Measurements from ENCODE around the gene TTPAL. TPM values are rescaled to one million over a fixed set of nuclear protein-coding genes. Genes with fewer than 3 reads are reported as not detected.

Gene TTPAL
- total RNA-seq, 1 donor: 2.4 TPM

DNA sequence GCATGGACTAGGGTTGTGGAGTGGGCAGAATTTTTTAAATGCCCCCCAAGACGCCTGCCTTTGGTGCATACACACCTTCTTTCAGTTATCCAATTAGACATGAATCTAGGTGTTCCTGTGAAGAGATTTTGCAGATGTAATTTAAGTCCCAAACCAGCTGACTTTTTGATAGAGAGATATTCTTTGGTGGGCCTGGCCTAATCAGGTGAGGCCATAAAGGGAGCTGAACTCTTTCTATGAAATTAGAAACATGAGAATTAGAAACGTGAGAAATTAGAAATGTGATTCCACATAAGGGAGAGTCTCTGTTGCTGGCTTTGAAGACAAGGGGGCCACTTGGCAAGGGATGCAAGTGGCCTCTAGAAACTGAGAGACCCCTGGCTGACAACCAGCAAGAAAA lies 36.4 kb upstream of the TTPAL start:
- DNase-seq (ENCODE audit: low read depth in 2 of 3, low spot score in 2 of 3): no peak

DNA sequence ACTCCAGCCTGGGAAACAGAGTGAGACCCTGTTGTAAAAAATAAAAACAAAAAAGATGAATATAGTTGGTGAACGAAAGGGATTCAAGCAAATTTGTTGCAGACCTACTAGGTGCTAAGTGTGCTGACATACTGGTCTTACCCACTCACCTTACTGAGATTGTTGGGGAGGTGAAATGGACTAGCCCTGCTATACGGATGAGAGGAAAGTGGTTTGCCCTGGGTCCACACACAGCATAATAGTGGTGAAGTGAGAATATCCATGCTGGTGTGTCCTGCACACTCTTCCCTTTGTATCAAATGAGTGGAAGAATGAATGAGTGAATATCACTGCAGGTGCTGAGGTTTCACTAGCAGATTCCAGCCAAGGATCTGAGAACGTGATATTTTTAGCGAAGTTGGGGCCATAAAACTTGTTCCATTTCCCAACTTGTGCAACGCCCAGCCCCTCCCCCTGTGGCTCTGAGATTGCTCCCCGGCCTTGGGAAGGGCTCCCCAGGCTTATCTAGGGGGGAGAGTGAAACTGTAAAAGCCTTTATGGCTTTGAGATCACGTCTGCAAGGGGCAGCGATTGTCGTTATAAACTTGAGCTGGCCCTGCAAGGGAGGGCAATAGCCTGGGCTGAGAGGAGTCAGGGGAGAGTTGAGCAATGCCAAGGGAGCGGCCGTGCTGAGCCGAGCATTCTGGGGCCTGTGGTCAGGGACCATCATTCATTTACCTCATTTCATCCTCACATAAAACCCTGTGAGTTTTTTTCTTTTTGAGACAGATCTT lies 33.2 kb upstream of the TTPAL start:
- DNase-seq (ENCODE audit: low read depth in 2 of 3, low spot score in 2 of 3): no peak

DNA sequence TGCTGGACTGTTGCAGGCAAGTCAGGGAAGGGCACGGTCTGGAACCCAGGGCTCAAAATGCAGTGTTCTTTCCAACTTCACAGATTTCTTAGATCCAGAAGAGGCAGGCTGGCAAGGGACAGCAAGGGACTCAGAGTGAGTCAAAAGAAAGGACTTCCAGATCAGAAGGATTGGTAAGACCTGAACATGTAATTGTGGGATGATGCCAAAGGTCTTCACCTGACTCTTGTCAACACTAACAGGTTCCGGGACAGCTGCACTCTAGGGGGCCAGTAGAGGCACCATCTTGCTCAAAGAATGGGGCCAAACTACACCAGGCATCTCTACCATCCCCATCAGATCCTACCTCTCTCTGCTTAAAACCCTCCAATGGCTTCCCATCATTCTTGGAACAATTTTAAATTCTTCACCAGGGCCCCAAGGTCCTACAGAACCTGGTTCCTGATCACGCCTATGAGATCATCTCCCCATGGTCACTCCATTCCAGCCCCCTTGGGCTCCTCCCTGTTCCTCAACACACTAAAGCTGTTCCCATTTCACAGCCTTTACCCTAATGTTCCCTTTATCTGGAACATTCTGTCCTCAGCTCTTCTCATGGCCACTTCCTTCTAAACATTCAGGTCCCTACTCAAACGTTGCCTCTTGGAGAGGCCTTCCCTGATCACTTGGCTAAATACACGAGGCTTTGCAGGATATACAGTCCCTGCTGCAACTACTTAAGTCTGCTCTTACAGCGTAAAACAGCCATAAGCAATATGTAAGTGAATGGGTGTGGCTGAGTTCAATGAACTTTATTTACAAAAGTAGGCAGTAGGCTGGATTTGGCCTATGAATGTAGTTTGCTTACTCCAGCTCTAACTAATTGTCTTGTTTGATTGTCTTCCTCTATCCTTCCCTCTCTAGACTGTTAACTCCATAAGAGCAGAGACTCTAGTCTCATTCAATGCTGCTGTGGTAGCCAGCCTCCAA lies 29.6 kb upstream of the TTPAL start:
- DNase-seq (ENCODE audit: low read depth in 2 of 3, low spot score in 2 of 3): no peak

- DNase-seq (ENCODE audit: low read depth in 2 of 3, low spot score in 2 of 3): no peak
Observed at GRCh38 chr20:44447827-44448419, 27.8 kb upstream of the TTPAL start.

- peak in 2 of 3 donors; percentile 10 to 36 for DNase-seq (ENCODE audit: low read depth in 2 of 3, low spot score in 2 of 3)
Observed at GRCh38 chr20:44448753-44449546, 26.7 kb upstream of the TTPAL start.

- DNase-seq (ENCODE audit: low read depth in 2 of 3, low spot score in 2 of 3): no peak
Observed at GRCh38 chr20:44449864-44450263, 25.8 kb upstream of the TTPAL start.

DNA sequence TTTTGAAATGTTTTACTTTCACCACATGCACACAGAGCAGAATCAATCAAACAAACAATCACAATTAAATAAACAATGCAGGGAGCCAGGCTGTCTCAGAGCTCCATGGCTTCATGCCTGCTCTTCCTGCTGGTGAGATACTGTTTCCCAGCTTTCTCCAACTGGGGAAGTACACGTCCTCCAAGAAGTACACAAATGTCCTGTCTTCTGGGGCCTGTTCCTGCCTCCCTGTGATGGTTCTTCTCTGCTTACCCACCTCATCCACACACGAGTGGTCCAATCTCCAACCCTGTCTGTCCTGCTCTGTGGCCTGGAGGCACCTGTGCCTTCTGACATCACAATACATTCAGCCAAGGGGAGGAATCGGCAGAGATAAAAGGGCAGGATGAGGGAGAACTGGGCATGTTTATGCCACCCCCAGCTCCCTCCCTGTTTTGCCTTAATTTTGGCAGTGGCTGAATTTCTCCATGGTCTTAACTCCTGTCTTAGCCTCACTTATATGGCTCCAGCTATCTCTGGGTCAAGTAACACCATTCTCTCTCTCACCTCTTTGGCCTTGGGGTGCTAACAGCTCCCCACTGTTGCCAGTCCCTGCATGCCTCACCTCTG lies 25.3 kb upstream of the TTPAL start:
- no peak for DNase-seq (ENCODE audit: low read depth in 2 of 3, low spot score in 2 of 3)

DNA sequence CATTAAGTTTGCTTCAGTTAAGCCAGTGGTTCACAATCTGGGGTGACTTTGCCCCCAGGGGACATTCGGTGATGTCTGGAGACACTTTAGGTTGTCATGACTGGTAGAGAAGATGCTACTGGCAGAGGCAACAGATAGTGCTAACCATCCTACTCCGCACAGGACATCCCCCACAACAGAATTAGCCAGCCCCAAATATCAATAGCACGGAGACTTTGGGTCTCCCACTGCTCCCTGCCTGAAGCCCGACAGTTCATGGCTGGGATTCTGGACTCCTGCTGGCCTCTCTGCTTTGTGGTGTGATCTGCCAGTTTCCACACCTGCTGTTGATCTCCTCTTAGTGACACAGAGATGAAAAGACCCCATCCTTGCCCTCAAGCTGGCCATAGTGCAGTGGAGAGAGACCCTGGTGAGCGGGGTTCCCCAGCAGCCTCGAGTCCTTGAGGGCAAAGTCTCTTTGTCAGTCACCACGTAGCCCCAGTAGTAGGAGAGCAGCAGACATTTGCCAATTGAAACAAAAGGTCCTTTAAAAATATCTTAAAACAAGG lies 24.7 kb upstream of the TTPAL start:
- no peak for DNase-seq (ENCODE audit: low read depth in 2 of 3, low spot score in 2 of 3)

DNA sequence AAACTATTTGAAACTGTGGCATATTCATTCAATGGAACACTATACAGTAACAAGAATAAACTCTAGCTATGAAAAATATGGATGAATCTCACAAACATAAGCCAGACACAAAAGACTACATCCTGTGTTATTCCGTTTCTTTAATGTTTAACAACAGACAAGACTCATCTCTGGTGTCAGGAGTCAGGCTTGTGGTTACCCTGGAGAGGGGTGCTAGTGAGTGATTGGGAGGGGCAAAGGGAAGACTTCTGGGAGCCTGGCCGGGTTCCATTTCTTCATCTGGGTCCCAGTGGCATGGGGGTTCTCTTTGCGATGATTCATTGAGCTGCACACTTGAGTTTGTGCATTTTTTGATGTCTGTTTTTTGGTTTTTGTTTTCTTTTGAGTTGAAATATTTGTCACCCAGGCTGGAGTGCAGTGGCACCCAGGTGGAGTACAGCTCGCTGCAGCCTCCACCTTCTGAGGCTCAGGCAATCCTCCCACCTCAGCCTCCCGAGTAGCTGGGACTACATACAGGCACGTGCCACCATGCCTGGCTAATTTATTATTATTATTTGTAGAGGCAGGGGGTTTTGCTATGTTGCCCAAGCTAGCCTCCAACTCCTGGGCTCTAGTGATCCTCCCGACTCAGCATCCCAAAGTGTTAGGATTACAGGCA lies 21.2 kb upstream of the TTPAL start:
- no peak for DNase-seq (ENCODE audit: low read depth in 2 of 3, low spot score in 2 of 3)

- DNase-seq (ENCODE audit: low read depth in 2 of 3, low spot score in 2 of 3): no peak
Observed at GRCh38 chr20:44455126-44455525, 20.5 kb upstream of the TTPAL start.

GRCh38 chr20:44456611-44457010 lies 19.1 kb upstream of the TTPAL start:
- no peak for DNase-seq (ENCODE audit: low read depth in 2 of 3, low spot score in 2 of 3)

- peak in 2 of 3 donors; percentile 18 to 21 for DNase-seq (ENCODE audit: low read depth in 2 of 3, low spot score in 2 of 3)
Observed at GRCh38 chr20:44457016-44457415, 18.7 kb upstream of the TTPAL start.

DNA sequence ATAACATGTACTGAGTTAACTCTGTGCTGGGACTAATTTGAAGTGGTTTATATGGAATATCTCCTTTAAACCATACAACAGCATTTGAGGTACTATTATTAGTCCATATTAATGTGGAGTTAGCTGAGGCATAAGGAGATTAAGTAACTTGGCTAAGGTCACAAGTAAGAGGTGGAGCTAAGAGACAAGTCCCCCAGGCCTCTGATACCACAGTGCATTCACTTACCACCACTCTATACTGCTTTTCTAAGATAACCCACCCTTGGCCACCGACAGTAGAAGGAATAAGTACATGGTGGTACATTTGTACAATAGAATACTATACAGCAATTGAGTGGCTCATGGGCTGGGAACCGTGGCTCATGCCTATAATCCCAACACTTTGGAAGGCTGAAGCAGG lies 16.4 kb upstream of the TTPAL start:
- DNase-seq (ENCODE audit: low read depth in 2 of 3, low spot score in 2 of 3): no peak

DNA sequence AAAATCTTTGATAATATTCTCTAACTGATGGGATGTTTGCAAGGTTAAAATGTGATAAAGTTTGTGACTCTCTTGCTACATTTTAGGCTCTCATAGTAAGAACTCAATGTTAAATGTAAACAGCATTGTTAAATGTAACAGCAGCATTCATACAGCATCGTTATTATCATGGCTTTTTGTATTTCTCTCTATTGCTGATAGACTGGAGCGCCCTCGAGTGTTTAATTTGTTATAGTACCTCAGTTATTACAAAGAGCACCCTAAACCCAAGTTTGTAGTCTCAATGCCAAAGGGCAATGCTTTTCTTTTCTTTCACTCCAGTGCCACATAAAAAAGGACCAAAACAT lies 14.9 kb upstream of the TTPAL start:
- DNase-seq (ENCODE audit: low read depth in 2 of 3, low spot score in 2 of 3): peak in 2 of 3 donors; percentile 35 to 69

DNA sequence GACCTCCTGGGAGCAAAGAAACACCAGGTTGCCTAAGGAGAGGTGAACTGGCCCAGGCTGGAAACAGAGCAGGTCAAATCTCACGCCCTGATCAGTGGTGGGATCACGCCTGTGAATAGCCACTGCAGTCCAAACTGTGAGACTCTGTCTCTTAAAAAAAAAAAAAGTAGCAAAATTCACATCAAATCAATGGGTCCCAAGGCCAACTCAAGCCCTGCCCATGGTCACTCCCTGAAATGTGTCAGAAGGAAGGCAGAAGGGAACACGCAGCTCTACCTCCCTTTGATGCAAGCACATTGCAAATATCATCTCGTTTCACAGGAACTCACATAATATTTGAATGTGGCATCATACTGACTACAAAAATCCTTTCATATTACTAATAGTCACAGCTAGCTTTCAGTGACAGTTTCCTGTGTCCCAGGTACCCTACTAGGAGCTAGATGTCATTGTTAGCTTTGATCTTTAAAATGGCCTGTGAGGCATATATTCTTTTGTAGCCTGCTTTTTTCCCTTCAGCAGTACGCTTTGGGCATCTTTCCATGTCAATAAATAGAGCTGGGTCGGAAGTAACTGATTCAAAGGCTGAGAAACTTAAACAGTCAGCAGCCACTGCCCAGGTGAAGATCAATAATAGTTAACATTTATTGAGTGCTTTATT lies 14.4 kb upstream of the TTPAL start:
- no peak for DNase-seq (ENCODE audit: low read depth in 2 of 3, low spot score in 2 of 3)

- no peak for DNase-seq (ENCODE audit: low read depth in 2 of 3, low spot score in 2 of 3)
Observed at GRCh38 chr20:44461803-44462174, 13.9 kb upstream of the TTPAL start.

- DNase-seq (ENCODE audit: low read depth in 2 of 3, low spot score in 2 of 3): no peak
Observed at GRCh38 chr20:44463466-44463865, 12.2 kb upstream of the TTPAL start.

GRCh38 chr20:44464514-44464913 lies 11.2 kb upstream of the TTPAL start:
- DNase-seq (ENCODE audit: low read depth in 2 of 3, low spot score in 2 of 3): no peak

GRCh38 chr20:44465001-44465560 lies 10.6 kb upstream of the TTPAL start:
- no peak for DNase-seq (ENCODE audit: low read depth in 2 of 3, low spot score in 2 of 3)
